ENCODE data around the gene APOL4. TPM values are rescaled to one million over a fixed set of nuclear protein-coding genes. Genes with fewer than 3 reads are reported as not detected.

APOL4 gene
- total RNA-seq = 0.56 and 0.65 TPM in 2 replicates

GRCh38 chr22:36201630-36202319, at the start of gene APOL4:
APOL4 (minus strand) TSS chr22:36201809; CDS start chr22:36201734, 75 bp downstream.

DNA sequence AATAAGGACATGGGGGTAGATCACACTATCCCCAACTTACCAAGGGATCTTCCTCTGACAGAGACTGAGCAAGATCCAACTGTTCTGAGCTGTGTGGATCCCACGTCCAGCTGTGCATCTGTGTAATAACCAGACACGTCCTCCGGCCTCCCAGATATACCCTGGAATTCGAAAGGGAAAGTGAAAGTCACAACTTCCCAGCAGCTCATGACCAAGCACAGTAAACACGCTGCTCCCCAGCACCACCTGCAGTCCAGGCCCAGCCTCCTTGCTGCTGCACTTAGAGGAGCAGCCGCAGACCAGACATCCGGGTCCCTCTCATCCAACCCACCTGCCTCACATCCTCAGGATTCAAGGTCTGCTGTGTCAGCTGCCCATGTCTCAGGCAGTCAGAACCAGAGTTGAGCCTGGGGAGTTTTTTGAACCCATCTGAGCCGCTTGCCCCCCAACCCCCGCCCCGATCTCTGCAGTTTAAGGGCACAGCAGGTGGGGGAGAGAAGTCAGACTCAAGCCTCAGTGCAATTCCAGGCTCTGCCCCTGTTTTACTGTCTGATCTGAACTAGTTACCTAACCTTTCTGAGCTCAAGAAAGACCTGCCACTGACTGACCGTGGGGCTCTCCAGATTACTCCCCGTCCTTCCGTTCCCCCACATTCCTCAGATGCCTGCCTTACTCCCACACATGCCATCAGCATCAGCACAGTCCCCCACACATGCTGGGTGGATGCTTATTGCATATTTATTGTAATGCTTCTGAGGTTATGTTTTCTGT, 38.0 kb upstream of the APOL4 start, which contains the start of gene APOL2:
Gene APOL2, minus strand, starts transcription at position 127 of the 771 bp plus-strand sequence. CDS start 6,365 bp downstream, outside the sequence.

GRCh38 chr22:36160499-36160942, 41.1 kb downstream of the APOL4 start, which contains the start of gene APOL3:
APOL3 (minus strand) TSS chr22:36160755; CDS start chr22:36149055, 11,700 bp downstream.

Other genes with a start within 250 kb of the APOL4 start
- gene RBFOX2, start 173.0 kb downstream of the APOL4 start, total RNA-seq = 58.8 and 85.0 TPM in 2 replicates
- gene APOL3, start 41.1 kb downstream of the APOL4 start, total RNA-seq = not detected in 2 replicates
- 9.7 and 13.3 TPM in 2 replicates for gene APOL2, start 37.7 kb upstream of the APOL4 start, total RNA-seq
- gene APOL1, start 51.3 kb upstream of the APOL4 start, total RNA-seq = 0.70 and 1.8 TPM in 2 replicates
- 601 and 720 TPM in 2 replicates for gene MYH9, start 186.2 kb upstream of the APOL4 start, total RNA-seq